C4-2B (cell line): ENCODE measurements around the gene MOB3A.
A peak's percentile ranks its signal among the peaks of the same experiment; 100 is the strongest.

Experiments used
- H3K27ac ChIP-seq: fragments of 450-650 bp; 2 replicates; pipeline ENCODE4 v1.5.1; 2017
- CTCF ChIP-seq: fragments of 450-650 bp; conservative IDR thresholded peaks from 2 replicates; pipeline ENCODE4 v1.5.1; 2017; ENCODE audit warnings: mild to moderate bottlenecking
- ZFX ChIP-seq: fragments of 450-650 bp; IDR thresholded peaks from 2 replicates; pipeline ENCODE4 v1.6.1; 2017

The MOB3A gene

GRCh38 chr19:2049741-2050348 lies 46.3 kb downstream of the MOB3A start:
- H3K27ac ChIP-seq: peak overlapping the region; percentile 95
- TF ChIP-seq ZFX (no peak), CTCF (no peak)

DNA sequence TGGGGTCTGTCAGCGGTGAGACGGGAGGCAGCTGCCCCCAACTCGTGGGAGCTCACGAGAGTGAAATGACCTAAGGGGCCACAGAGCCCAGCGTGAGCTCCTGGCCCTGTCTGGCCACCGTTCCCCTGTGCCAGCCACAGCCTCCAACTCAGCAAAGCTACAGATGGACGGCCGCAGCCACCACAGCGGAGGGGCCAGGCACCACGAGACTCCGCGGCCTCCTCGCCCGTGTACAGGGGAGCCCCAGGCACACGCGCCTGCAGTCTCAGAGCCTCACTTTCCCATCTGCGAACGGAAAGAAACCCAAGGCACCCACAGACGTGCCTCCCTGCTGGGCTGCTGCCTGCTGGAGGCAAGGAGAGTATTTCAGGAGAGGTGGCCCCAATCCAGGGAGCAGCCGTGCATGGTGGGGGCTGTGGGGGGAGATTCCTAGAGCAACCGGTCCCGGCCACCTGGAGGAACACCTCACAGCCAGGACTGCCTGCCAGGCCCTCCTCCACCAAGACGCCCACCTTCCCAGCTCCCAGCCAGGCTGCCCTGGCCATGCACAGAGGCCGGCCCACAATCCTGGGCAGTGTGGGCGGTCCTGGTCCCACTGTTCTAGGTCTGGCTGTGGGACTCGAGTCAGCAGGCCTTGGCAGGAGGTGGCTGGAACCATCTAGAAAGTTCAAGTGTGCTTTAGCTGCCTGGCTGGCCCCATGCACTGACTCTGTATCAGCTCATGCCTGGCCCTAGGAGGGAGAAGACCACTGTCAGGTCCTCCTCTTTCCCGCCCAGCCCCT lies 47.0 kb downstream of the MOB3A start:
- TF ChIP-seq ZFX (no peak), CTCF (no peak)
- peak overlapping the region; percentile 95 for H3K27ac ChIP-seq

GRCh38 chr19:2048104-2048958 lies 47.8 kb downstream of the MOB3A start:
- H3K27ac ChIP-seq: peak overlapping the region; percentile 95
- TF ChIP-seq ZFX (no peak), CTCF (no peak)

DNA sequence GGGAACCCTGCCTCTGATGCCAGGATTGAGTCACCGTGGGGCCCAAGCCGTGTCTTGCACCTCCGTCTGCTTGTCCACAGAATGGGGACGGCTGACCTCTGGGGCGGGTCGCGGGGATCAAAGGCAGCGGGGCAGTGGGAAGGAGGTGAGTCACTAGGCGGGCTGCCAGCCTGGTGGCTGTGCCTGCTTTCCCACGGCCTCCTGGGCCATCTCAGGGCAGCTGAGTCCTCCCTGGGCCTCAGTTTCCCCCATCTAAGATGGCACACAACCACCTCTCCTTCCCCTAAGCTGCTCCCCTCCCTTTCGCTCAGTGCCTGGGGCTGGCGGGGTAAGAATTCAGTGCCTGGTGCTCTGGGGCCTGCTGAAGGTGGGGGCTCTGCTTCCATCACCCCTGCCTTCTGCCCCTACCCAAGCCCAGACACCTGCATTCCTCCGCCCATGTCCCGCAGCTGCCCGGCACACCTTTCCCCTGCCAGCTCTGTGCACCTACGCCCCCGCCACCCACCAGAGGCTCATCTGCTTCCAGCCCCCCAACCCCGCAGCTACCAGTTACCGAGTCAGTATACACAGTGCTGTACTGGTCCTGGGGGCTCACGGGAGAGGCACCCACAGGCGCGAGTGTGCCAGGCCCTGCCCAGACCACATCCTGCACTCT lies 48.5 kb downstream of the MOB3A start:
- peak overlapping the region; percentile 95 for H3K27ac ChIP-seq
- no peak for TF ChIP-seq CTCF
- TF ChIP-seq ZFX: no peak

DNA sequence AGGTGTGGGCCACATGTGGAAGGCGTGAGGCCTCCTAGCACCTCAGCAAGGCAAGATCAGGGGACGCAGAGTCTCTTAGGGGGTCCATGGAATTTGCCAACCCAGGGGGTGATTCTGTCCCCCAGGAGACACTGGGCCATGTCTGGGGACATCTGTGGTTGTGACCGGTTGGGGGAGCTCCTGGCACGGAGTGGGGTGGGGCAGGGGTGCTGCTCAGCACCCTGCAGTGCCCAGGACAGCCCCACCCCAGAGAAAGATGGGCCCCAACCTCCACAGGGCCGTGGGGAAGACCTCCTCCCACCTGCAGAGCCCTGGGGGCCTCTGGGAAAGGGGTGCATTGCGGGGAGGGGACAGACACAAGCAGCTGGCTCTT lies 49.1 kb downstream of the MOB3A start:
- TF ChIP-seq ZFX: no peak
- no peak for TF ChIP-seq CTCF
- peak overlapping the region; percentile 95 for H3K27ac ChIP-seq

DNA sequence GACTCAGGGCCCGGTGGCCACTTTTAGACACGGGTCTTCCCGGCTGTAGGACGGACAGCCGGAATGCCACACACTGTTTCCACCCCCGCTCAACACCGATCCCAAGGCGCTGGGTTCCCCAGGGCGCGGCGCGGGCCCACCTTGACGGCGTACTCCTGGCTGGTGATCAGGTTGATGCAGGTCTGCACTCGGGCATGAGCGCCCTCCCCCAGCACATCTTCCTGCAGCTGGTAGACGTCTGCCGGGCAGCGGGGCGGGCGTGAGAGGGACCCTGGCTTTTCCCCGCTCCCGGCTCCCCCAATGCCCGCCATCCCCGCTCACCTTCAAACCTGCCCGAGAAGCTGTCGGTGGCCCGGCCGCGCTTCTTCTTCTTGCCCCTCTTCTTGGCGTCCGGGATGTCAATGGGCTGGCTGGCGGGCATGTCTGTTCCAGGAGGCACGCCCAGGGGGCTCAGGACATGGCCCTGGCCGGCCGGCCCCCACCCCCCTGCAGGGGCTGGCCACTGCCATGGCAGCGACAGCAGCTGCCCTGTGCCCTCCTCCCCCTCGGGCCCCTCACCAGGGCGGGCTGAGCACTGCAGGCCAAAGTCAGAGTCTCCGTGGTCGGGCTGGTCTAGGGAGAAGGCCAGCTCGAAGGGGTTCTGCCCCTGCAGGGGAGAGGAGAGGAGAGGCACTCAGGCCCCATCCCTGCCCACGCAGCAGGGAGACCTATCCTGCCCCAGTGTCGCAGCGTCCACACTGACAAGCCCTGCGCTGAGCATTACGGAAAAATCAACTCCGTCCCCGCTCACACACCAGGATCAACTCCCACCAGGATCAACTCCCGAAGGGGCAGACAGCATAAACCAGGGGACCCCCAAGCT lies 49.8 kb downstream of the MOB3A start:
- TF ChIP-seq ZFX: no peak
- no peak for TF ChIP-seq CTCF
- peak overlapping the region; percentile 95 for H3K27ac ChIP-seq
